ENCODE results near the gene SLC9A8. TPM values are rescaled to one million over a fixed set of nuclear protein-coding genes. Genes with fewer than 3 reads are reported as not detected.

Gene SLC9A8
- total RNA-seq, 3 donors from 2014 or later, result 15.9 to 26.9 (median 16.3) TPM

- no peak for DNase-seq
- no peak for TF ChIP-seq CTCF (IDR thresholded peaks at IDR 0.05)
- no peak overlapping the region for H3K4me3 ChIP-seq
Measured at GRCh38 chr20:49791165-49791564, 21.5 kb upstream of the SLC9A8 start.

DNA sequence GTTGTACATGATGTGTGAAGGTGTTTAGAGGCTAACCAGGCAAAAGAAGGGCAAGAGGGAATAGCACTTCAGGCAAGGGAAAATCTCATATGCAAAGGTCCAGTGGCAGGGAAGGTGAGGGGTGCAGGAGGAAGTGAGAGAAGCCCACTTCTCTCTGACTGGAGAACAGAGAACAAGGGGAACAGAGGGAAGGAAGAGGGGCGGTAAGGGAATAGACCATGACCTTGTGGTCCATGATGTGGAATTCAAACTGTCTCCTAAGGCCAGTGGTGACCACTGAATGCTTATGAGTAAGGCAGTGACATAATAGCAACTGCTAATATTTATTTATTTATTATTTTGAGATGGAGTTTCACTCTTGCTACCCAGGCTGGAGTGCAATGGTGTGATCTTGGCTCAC, 20.6 kb upstream of the SLC9A8 start:
- no peak for TF ChIP-seq CTCF (IDR thresholded peaks at IDR 0.05)
- H3K9me3 ChIP-seq, result no peaks in the 10 kb centered on the region
- H3K4me3 ChIP-seq, result no peak overlapping the region
- peaks cover 28% of the 10 kb centered on the region for H3K4me1 ChIP-seq (ENCODE audit: low read depth)
- no peaks in the 10 kb centered on the region for H3K36me3 ChIP-seq (ENCODE audit: low read depth)
- ATAC-seq (no peak), DNase-seq (no peak)
- intact Hi-C loops (cut with DNase I, micrococcal nuclease), result no loop called here

More at GRCh38 chr20:49791165-49791564, 21.5 kb upstream of the SLC9A8 start:
- ATAC-seq, result no peak
- H3K36me3 ChIP-seq (ENCODE audit: low read depth), result no peaks in the 10 kb centered on the region
- peaks cover 28% of the 10 kb centered on the region for H3K4me1 ChIP-seq (ENCODE audit: low read depth)
- no peaks in the 10 kb centered on the region for H3K9me3 ChIP-seq
- intact Hi-C loops (cut with DNase I, micrococcal nuclease), result no loop called here

- Histone ChIP-seq H3K36me3 (ENCODE audit: low read depth) (no peaks in the 10 kb centered on the region), H3K4me1 (ENCODE audit: low read depth) (peaks cover 28% of the 10 kb centered on the region), H3K4me3 (no peak overlapping the region), H3K9me3 (no peaks in the 10 kb centered on the region)
- DNase-seq (no peak), ATAC-seq (no peak)
- TF ChIP-seq CTCF (IDR thresholded peaks at IDR 0.05), result no peak
- intact Hi-C loops (cut with DNase I, micrococcal nuclease), result no loop called here
Measured at GRCh38 chr20:49792611-49793010, 20.0 kb upstream of the SLC9A8 start.

DNA sequence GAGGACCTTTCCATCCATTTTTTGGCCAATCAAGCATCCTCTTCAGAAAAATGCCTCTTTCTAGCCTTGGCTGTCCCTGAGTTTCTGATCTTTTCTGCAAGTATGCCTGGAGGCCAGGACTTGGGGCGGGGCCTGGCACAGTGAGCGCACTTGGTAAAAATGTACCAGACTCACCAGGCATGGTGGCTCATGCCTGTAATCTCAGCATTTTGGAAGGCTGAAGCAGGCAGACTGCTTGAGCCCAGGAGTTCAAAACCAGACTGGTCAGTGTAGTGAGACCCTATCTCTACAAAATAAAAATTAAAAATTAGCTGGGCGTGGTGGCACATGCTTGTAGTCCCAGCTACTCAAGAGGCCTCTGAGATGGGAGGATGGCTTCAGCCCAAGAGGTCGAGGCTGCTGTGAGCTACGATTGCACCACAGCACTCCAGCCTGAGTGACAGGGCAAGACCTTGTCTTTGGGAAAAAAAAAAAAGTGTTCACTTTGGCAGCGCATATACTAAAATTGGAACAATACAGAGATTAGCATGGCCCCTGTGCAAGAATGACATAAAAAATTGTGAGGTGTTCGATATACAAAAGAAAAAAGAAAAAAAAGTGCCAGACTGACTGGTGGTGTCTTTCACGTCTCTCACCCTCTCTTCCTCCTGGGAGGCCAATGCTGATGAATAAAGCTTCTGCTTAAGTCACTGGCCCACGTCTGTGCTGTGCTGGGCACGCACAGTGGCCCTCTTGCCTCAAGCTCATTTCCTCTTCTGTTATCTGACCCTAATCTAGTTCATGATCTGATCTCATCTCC, 18.1 kb upstream of the SLC9A8 start:
- ATAC-seq (peak; percentile 50), DNase-seq (peak in 2 of 3 donors; percentile 68 to 69)
- Histone ChIP-seq H3K4me3 (no peak overlapping the region), H3K9me3 (no peaks in the 10 kb centered on the region), H3K36me3 (ENCODE audit: low read depth) (no peaks in the 10 kb centered on the region), H3K4me1 (ENCODE audit: low read depth) (peaks cover 18% of the 10 kb centered on the region)
- intact Hi-C loops (cut with DNase I, micrococcal nuclease), result no loop called here
- no peak for TF ChIP-seq CTCF (IDR thresholded peaks at IDR 0.05)

- TF ChIP-seq CTCF (IDR thresholded peaks at IDR 0.05), result no peak
- intact Hi-C loops (cut with DNase I, micrococcal nuclease), result no loop called here
- ATAC-seq, result no peak
Measured at GRCh38 chr20:49795135-49795424, 17.5 kb upstream of the SLC9A8 start.

More at GRCh38 chr20:49795135-49795424, 17.5 kb upstream of the SLC9A8 start:
- DNase-seq, result no peak
- H3K9me3 ChIP-seq, result no peaks in the 10 kb centered on the region
- H3K36me3 ChIP-seq (ENCODE audit: low read depth), result no peaks in the 10 kb centered on the region
- peaks cover 13% of the 10 kb centered on the region for H3K4me1 ChIP-seq (ENCODE audit: low read depth)
- H3K4me3 ChIP-seq, result no peak overlapping the region
